SIG-M5 (cell line): ENCODE results near the gene RADIL.

Experiments used
- DNase-seq: peaks from one replicate; lab custom pipeline; 2025; lab: John Stamatoyannopoulos, UW

The RADIL gene

DNA sequence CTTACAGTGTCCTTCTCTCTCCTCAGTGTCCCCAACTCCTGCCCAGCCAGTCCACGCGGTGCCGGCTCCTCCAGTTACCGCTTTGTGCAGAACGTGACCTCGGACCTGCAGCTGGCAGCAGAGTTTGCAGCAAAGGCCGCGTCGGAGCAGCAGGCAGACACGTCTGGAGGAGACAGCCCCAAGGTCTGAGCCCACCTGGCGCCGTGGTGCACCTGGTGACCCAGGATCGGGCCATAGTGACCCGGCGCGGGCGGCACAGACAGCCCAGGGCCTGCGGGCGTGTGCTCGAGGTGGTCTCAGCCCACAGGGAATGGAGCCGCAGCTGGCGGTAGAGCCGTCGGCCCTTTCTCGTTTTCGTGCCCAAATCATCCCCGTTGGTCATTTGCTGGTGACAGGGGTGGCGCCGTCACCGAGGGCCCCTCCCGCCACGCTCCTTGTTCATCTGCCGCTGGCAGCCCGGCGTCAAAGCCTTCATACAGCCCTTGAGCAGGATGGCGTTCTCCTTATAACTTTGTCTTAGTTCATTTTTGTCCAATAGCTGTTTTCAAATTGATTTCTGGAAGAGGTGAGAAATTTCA, 129.0 kb downstream of the RADIL start:
- no peak for DNase-seq

DNA sequence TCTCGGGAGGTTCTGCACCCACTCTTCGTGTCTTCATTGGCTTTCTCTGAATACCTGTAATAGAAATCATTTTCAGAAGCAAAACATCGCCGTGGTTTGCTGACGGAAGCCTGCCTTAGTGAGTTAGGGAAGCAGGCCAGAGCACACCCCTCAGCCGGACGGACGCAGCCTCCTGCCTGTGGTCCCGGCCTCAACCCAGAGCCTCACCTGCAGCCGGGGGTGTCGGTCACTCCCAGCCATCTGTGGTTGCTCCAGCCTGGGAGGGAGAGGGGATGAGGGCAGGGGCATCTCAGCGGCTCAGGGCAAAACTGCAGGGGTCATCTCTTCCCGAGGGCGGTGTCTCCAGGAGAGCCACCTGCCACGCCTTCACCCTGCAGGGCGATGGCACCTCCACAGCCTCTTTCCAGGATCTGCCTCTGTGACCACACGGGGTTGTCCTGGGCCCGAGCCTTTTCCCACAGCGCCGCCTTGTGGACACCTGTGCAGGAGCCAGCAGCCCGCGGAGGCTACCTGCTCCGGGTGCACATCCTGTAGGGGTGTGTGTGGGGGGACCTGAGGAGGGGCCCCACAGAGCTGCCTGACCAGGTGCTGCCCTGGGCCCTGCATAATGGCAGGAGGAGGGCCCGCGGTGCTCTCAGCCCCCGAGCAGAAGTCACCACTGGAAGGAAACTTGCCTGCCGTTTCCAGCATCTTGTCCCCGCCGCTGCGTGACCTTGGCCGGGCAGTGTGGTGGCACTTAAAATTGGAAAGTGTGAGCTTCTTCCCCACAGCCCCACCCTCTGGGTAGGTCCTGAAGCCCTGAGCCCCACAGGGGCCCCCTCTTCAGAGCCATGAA, 129.7 kb downstream of the RADIL start:
- DNase-seq, result no peak

DNA sequence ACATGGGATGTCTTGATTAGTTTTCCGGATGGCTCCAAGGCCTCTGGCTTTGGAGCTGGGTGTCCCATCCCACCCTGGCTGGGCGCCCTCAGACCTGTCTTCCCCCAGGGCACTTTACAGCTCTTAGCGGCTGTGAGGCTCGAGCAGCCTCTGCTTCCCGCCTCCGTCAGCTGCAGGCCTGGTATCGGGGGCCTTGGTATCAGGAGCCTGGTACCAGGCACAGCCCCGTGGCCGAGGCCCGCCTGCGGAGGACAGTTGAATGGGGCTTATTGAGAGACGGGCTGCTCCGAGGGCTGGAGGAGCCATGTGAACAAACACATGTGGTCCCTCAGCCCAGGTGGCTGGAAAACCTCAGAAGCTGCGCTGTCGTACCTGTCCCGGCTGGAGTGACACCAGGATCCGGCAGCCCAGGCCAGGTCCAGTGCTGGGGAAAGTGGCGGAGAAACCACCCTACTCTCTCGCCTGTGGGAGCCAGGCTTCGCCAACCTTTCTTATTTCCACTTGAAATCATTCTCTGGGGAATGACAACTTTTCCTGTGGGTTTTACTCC, 132.0 kb downstream of the RADIL start:
- DNase-seq, result no peak

DNA sequence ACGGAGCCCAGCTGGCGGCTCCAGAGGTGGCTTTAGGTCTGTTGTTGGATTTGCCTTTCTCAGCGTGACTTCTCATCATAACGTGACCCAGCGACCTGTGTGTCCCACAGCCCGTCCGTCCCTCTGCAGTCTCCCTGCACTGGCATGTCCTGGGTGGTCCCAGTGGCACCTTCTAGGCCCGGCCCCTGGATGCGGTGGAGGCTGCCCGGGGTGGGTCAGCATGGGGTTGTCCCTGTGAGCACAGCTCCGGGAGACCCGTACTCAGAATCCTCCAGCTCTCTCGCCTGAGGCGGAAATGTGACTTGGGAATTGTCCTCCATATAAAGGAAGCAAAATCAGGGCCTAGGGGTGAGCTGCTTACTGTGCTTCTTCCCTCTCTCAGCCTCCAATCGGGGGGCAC, 133.7 kb downstream of the RADIL start:
- no peak for DNase-seq

DNA sequence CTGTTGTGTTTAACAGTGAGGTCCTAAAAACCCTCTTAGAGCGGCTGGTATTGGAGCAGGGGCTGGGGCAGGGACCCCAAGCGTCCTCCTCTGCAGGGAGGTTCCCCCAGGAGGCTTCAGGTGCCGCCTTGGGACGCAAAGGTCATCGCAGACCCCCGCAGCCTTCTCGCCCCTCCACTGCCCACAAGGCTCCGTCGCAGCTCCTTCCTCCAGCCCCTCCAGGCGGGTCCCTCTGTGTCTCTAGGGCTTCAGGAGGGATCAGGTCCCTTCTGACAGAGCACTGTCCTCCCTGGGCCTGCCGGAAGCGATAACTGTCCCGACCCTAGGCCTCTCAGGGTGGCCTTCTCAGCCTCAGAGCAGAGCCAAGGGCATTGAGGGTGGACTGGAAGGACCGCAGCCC, 134.2 kb downstream of the RADIL start:
- no peak for DNase-seq
